ENCODE results near the gene GIGYF1.
"Not testable (repeated sequence)": the region's sequence is repeated elsewhere in the genome, so short reads cannot be mapped to it uniquely, and the experiment has no call there.

GIGYF1 gene

DNA sequence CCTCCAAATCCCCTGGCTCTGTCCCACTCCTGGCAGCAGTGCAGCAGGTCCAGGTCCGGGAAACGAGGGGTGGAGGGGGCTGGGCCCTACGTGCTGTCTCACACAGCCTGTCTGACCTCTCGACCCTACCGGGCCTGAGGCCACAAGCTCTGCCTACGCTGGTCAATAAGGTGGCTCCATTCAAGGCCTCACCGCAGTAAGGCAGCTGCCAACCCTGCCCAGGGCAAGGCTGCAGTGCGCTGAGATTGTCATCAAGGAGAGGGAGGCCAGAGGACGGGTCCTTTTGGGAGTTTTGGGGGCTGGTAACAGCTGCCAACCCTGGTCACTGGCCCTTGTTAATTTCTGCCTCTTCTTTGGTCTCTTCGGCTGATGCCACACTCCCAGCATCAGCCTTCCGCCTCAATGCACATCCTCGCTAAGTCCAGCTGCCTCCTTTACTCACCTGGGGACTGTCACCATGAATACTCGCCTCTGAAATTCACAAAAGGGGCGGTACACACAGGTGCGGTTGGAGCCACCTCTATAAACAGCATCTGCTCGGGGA, 29.8 kb upstream of the GIGYF1 start:
- Histone ChIP-seq H3K9me3 (ENCODE audit: control insufficient read depth in 2 of 2, low read length in 2 of 2) (no peaks in the 10 kb centered on the region), H3K27me3 (ENCODE audit: control insufficient read depth in 1 of 2, insufficient read depth in 2 of 2, low read length in 2 of 2) (peaks cover 27 to 35% of the 10 kb centered on the region in 2 donors), H3K27ac (ENCODE audit: low read length) (no peak overlapping the region), H3K4me1 (ENCODE audit: control insufficient read depth, insufficient read depth, low read length) (peaks cover 7% of the 10 kb centered on the region), H3K36me3 (ENCODE audit: control insufficient read depth in 2 of 2, insufficient read depth in 2 of 2, low read length in 2 of 2) (no peaks in the 10 kb centered on the region), H3K4me3 (ENCODE audit: low read length in 2 of 2) (no peak overlapping the region), H3K9ac (ENCODE audit: low read length in 2 of 2) (no peak overlapping the region)

DNA sequence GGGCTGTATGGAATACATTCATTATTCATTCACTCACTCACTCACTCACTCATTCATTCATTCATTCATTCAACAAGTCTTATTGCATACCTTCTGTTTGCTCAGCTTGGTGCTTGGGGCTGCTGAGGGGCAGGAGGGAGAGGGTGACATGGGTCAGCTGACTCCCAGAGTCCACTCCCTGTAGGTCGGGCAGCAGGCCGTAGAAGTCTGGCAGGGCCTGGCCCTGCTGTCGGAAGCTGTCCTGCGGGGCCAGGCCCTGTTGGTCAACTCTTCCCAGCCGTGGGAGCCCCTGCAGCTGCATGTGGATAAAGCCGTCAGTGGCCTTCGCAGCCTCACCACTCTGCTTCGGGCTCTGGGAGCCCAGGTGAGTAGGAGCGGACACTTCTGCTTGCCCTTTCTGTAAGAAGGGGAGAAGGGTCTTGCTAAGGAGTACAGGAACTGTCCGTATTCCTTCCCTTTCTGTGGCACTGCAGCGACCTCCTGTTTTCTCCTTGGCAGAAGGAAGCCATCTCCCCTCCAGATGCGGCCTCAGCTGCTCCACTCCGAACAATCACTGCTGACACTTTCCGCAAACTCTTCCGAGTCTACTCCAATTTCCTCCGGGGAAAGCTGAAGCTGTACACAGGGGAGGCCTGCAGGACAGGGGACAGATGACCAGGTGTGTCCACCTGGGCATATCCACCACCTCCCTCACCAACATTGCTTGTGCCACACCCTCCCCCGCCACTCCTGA, 28.6 kb upstream of the GIGYF1 start:
- H3K27me3 ChIP-seq (ENCODE audit: control insufficient read depth in 1 of 2, insufficient read depth in 2 of 2, low read length in 2 of 2) = peaks cover 27 to 33% of the 10 kb centered on the region in 2 donors

DNA sequence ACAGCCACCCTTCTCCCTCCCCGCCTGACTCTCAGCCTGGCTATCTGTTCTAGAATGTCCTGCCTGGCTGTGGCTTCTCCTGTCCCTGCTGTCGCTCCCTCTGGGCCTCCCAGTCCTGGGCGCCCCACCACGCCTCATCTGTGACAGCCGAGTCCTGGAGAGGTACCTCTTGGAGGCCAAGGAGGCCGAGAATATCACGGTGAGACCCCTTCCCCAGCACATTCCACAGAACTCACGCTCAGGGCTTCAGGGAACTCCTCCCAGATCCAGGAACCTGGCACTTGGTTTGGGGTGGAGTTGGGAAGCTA, 27.4 kb upstream of the GIGYF1 start:
- H3K4me3 ChIP-seq (ENCODE audit: low read length in 2 of 2) = no peak overlapping the region
- peaks cover 7% of the 10 kb centered on the region for H3K4me1 ChIP-seq (ENCODE audit: control insufficient read depth, insufficient read depth, low read length)
- H3K27me3 ChIP-seq (ENCODE audit: control insufficient read depth in 1 of 2, insufficient read depth in 2 of 2, low read length in 2 of 2) = peaks cover 27 to 30% of the 10 kb centered on the region in 2 donors

More for the DNA sequence above, 28.6 kb upstream of the GIGYF1 start:
- no peak overlapping the region for H3K27ac ChIP-seq (ENCODE audit: low read length)
- H3K9ac ChIP-seq (ENCODE audit: low read length in 2 of 2) = no peak overlapping the region
- no peak overlapping the region for H3K4me3 ChIP-seq (ENCODE audit: low read length in 2 of 2)
- no peaks in the 10 kb centered on the region for H3K36me3 ChIP-seq (ENCODE audit: control insufficient read depth in 2 of 2, insufficient read depth in 2 of 2, low read length in 2 of 2)
- peaks cover 7% of the 10 kb centered on the region for H3K4me1 ChIP-seq (ENCODE audit: control insufficient read depth, insufficient read depth, low read length)
- no peaks in the 10 kb centered on the region for H3K9me3 ChIP-seq (ENCODE audit: control insufficient read depth in 2 of 2, low read length in 2 of 2)

DNA sequence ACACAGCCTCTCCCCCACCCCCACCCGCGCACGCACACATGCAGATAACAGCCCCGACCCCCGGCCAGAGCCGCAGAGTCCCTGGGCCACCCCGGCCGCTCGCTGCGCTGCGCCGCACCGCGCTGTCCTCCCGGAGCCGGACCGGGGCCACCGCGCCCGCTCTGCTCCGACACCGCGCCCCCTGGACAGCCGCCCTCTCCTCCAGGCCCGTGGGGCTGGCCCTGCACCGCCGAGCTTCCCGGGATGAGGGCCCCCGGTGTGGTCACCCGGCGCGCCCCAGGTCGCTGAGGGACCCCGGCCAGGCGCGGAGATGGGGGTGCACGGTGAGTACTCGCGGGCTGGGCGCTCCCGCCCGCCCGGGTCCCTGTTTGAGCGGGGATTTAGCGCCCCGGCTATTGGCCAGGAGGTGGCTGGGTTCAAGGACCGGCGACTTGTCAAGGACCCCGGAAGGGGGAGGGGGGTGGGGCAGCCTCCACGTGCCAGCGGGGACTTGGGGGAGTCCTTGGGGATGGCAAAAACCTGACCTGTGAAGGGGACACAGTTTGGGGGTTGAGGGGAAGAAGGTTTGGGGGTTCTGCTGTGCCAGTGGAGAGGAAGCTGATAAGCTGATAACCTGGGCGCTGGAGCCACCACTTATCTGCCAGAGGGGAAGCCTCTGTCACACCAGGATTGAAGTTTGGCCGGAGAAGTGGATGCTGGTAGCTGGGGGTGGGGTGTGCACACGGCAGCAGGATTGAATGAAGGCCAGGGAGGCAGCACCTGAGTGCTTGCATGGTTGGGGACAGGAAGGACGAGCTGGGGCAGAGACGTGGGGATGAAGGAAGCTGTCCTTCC, 26.8 kb upstream of the GIGYF1 start:
- H3K4me1 ChIP-seq (ENCODE audit: control insufficient read depth, insufficient read depth, low read length) = peaks cover 7% of the 10 kb centered on the region
- H3K4me3 ChIP-seq (ENCODE audit: low read length in 2 of 2) = no peak overlapping the region
- H3K27me3 ChIP-seq (ENCODE audit: control insufficient read depth in 1 of 2, insufficient read depth in 2 of 2, low read length in 2 of 2) = peaks cover 27 to 30% of the 10 kb centered on the region in 2 donors
- no peak overlapping the region for H3K27ac ChIP-seq (ENCODE audit: low read length)
- H3K9me3 ChIP-seq (ENCODE audit: control insufficient read depth in 2 of 2, low read length in 2 of 2) = no peaks in the 10 kb centered on the region
- no peaks in the 10 kb centered on the region for H3K36me3 ChIP-seq (ENCODE audit: control insufficient read depth in 2 of 2, insufficient read depth in 2 of 2, low read length in 2 of 2)
- H3K9ac ChIP-seq (ENCODE audit: low read length in 2 of 2) = no peak overlapping the region

More for the DNA sequence above, 27.4 kb upstream of the GIGYF1 start:
- Histone ChIP-seq H3K36me3 (ENCODE audit: control insufficient read depth in 2 of 2, insufficient read depth in 2 of 2, low read length in 2 of 2) (no peaks in the 10 kb centered on the region), H3K9me3 (ENCODE audit: control insufficient read depth in 2 of 2, low read length in 2 of 2) (no peaks in the 10 kb centered on the region), H3K27ac (ENCODE audit: low read length) (no peak overlapping the region), H3K9ac (ENCODE audit: low read length in 2 of 2) (no peak overlapping the region)

DNA sequence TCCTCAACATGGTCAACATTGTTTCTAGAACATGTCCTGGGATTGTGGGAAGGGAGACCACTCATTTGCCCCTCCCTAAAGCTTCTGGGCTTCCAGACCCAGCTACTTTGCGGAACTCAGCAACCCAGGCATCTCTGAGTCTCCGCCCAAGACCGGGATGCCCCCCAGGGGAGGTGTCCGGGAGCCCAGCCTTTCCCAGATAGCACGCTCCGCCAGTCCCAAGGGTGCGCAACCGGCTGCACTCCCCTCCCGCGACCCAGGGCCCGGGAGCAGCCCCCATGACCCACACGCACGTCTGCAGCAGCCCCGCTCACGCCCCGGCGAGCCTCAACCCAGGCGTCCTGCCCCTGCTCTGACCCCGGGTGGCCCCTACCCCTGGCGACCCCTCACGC, 26.2 kb upstream of the GIGYF1 start, which contains the start of gene EPO:
Gene EPO (plus strand): TSS at position 190 of the 392 bp plus-strand sequence. CDS start 513 bp downstream, outside the sequence.
- Histone ChIP-seq H3K27me3 (ENCODE audit: control insufficient read depth in 1 of 2, insufficient read depth in 2 of 2, low read length in 2 of 2) (peaks cover 27 to 29% of the 10 kb centered on the region in 2 donors), H3K36me3 (ENCODE audit: control insufficient read depth in 2 of 2, insufficient read depth in 2 of 2, low read length in 2 of 2) (no peaks in the 10 kb centered on the region), H3K9me3 (ENCODE audit: control insufficient read depth in 2 of 2, low read length in 2 of 2) (no peaks in the 10 kb centered on the region), H3K27ac (ENCODE audit: low read length) (no peak within 1 kb of the TSS), H3K9ac (ENCODE audit: low read length in 2 of 2) (no peak within 1 kb of the TSS), H3K4me1 (ENCODE audit: control insufficient read depth, insufficient read depth, low read length) (peaks cover 7% of the 10 kb centered on the region), H3K4me3 (ENCODE audit: low read length in 2 of 2) (no peak within 1 kb of the TSS)

DNA sequence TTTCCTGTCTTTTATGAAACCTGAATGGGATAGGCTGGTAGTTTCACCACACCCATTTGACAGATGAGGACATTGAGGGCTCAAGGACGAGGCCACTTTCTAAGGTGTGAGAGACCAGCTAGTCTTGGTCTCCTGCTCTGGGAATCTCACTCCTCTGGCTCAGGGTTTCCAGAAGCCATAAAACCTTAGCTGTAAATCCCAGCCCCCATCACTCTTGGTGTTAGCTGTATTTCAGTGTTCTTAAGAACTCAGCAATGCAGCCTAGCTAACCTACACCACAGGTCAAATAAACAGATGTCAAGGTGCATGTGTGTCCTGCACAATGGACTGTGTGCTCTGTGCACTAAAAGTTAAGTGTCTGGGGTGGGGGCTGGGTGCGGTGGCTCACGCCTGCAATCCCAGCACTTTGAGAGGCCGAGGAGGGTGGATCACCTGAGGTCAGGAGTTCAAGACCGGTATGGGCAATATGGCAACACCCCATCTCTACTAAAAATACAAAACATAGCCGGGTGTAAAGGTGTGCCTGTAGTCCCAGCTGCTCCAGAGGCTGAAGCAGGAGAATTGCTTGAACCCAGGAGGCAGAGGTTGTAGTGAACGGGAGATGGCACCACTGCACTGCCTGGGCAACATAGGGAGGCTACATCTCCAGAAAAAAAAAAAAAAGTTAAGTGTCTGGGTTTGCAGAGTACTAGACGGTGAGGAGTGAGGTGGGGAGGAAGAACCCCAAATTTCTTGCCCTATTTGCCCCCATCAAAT, 25.7 kb upstream of the GIGYF1 start:
- Histone ChIP-seq H3K27ac (ENCODE audit: low read length) (no peak overlapping the region), H3K36me3 (ENCODE audit: control insufficient read depth in 2 of 2, insufficient read depth in 2 of 2, low read length in 2 of 2) (no peaks in the 10 kb centered on the region), H3K9ac (ENCODE audit: low read length in 2 of 2) (no peak overlapping the region), H3K4me3 (ENCODE audit: low read length in 2 of 2) (no peak overlapping the region), H3K4me1 (ENCODE audit: control insufficient read depth, insufficient read depth, low read length) (peaks cover 7% of the 10 kb centered on the region), H3K9me3 (ENCODE audit: control insufficient read depth in 2 of 2, low read length in 2 of 2) (no peaks in the 10 kb centered on the region), H3K27me3 (ENCODE audit: control insufficient read depth in 1 of 2, insufficient read depth in 2 of 2, low read length in 2 of 2) (peaks cover 27 to 29% of the 10 kb centered on the region in 2 donors)

DNA sequence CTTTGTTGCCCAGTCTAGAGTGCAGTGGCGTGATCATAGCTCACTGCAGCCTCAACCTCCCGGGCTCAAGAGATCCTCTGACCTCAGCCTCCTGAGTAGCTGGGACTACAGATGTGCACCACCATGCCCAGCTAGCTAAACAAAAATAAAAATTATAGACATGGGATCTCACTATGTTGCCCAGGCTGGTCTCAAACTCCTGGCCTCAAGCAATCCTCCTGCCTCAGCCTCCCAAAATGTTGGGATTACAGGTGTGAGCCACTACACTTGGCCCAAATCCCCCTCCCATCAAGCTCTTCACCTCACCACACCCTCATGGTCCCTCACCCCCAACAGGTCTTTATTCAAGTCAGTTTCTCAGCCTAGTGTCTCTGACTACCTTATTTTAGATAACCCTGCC, 23.0 kb upstream of the GIGYF1 start:
- H3K27ac ChIP-seq (ENCODE audit: low read length); H3K9ac ChIP-seq (ENCODE audit: low read length in 2 of 2); H3K4me1 ChIP-seq (ENCODE audit: control insufficient read depth, insufficient read depth, low read length); H3K9me3 ChIP-seq (ENCODE audit: control insufficient read depth in 2 of 2, low read length in 2 of 2); H3K4me3 ChIP-seq (ENCODE audit: low read length in 2 of 2); H3K36me3 ChIP-seq (ENCODE audit: control insufficient read depth in 2 of 2, insufficient read depth in 2 of 2, low read length in 2 of 2): not testable (repeated sequence)
- peaks cover 21 to 23% of the 10 kb centered on the region in 2 donors for H3K27me3 ChIP-seq (ENCODE audit: control insufficient read depth in 1 of 2, insufficient read depth in 2 of 2, low read length in 2 of 2)

DNA sequence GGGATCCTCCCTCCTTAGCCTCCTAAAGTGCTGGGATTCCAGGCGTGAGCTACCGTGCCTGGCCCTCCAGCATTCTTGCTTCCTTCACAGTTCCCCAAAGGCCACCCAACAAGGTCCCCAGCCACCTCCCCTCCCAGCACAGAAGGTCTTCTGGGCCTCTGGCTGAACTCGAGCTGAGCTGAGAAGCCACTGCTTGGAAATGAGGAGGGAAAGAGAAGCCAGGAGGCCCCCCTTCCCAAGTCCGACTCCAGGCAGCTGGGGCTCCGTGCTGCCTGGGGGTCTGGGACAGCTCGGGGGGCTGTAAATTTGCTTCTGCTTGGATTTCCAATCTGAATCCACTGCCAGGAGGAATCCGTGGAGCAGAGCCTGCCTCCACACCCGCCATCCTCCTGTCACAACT, 20.7 kb upstream of the GIGYF1 start:
- no peaks in the 10 kb centered on the region for H3K4me1 ChIP-seq (ENCODE audit: control insufficient read depth, insufficient read depth, low read length)

DNA sequence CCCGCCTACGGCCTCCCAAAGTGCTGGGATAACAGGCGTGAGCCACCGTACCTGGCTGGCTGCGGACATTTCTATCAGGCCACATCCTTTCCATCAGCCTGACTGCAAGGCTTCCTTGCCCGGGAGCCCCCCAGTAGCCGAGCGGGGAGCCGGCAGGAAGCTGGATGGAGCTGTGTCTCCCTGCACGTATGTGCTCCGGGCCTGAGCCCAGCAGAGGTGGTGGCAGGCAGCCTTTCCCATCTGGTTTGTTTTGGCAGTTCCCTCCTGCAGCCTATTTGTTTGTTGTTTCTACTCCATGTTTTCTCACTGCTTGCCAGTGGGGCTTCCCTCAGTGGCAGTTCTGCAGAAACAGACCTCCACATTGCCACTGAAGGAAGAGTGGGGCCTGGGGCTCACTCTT, 17.3 kb upstream of the GIGYF1 start:
- H3K4me1 ChIP-seq (ENCODE audit: control insufficient read depth, insufficient read depth, low read length) = peaks cover 11% of the 10 kb centered on the region
- no peaks in the 10 kb centered on the region for H3K36me3 ChIP-seq (ENCODE audit: control insufficient read depth in 2 of 2, insufficient read depth in 2 of 2, low read length in 2 of 2)
- no peaks in the 10 kb centered on the region for H3K27me3 ChIP-seq (ENCODE audit: control insufficient read depth in 1 of 2, insufficient read depth in 2 of 2, low read length in 2 of 2)
- no peak overlapping the region for H3K27ac ChIP-seq (ENCODE audit: low read length)
- H3K4me3 ChIP-seq (ENCODE audit: low read length in 2 of 2) = no peak overlapping the region
- no peak overlapping the region for H3K9ac ChIP-seq (ENCODE audit: low read length in 2 of 2)
- H3K9me3 ChIP-seq (ENCODE audit: control insufficient read depth in 2 of 2, low read length in 2 of 2) = no peaks in the 10 kb centered on the region

More for the DNA sequence above, 20.7 kb upstream of the GIGYF1 start:
- no peak overlapping the region for H3K4me3 ChIP-seq (ENCODE audit: low read length in 2 of 2)
- no peaks in the 10 kb centered on the region for H3K9me3 ChIP-seq (ENCODE audit: control insufficient read depth in 2 of 2, low read length in 2 of 2)
- no peak overlapping the region for H3K27ac ChIP-seq (ENCODE audit: low read length)
- H3K36me3 ChIP-seq (ENCODE audit: control insufficient read depth in 2 of 2, insufficient read depth in 2 of 2, low read length in 2 of 2) = no peaks in the 10 kb centered on the region
- H3K27me3 ChIP-seq (ENCODE audit: control insufficient read depth in 1 of 2, insufficient read depth in 2 of 2, low read length in 2 of 2) = peaks cover 3% of the 10 kb centered on the region in 2 donors
- H3K9ac ChIP-seq (ENCODE audit: low read length in 2 of 2) = no peak overlapping the region

DNA sequence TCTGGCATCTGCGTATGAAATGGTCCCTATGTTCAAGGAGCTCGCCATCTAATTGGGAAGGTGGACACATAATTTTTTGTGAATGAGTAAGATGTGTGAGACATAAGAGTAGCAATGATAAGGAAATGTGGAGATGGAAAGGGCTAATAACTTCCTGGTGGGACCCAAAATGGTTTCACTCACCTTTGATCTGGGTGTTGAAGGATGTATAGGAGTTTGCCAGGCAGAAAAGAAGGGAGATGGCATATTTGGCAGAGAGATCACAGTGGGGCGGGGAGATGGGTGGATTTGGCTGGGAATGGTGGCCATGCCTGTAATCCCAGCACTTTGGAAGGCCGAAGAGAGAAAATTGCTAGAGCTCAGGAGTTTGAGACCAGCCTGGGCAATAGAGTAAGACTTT, 16.4 kb upstream of the GIGYF1 start:
- Histone ChIP-seq H3K4me1 (ENCODE audit: control insufficient read depth, insufficient read depth, low read length) (peaks cover 14% of the 10 kb centered on the region), H3K27ac (ENCODE audit: low read length) (no peak overlapping the region), H3K4me3 (ENCODE audit: low read length in 2 of 2) (no peak overlapping the region)

More for the DNA sequence above, 16.4 kb upstream of the GIGYF1 start:
- Histone ChIP-seq H3K9ac (ENCODE audit: low read length in 2 of 2) (no peak overlapping the region), H3K9me3 (ENCODE audit: control insufficient read depth in 2 of 2, low read length in 2 of 2) (no peaks in the 10 kb centered on the region), H3K36me3 (ENCODE audit: control insufficient read depth in 2 of 2, insufficient read depth in 2 of 2, low read length in 2 of 2) (no peaks in the 10 kb centered on the region), H3K27me3 (ENCODE audit: control insufficient read depth in 1 of 2, insufficient read depth in 2 of 2, low read length in 2 of 2) (no peaks in the 10 kb centered on the region)

Measured in stomach smooth muscle (tissue), 2 donors.